HEK293 (cell line): ENCODE results near the gene METTL23.

Experiments
- BCL11A ChIP-seq: fragments of 450-650 bp; formaldehyde crosslinking; IDR thresholded peaks from 2 replicates; pipeline ENCODE4 v1.5.1; 2016; ENCODE audit warnings: low read depth, missing biosample characterization, missing genetic modification characterization
- SCRT1 ChIP-seq: fragments of 450-650 bp; formaldehyde crosslinking; IDR thresholded peaks from 2 replicates; pipeline ENCODE4 v1.5.1; 2016; ENCODE audit warnings: missing biosample characterization, missing genetic modification characterization, borderline replicate concordance
- SETDB1 ChIP-seq: IDR thresholded peaks from one replicate; pipeline ENCODE4 v1.6.1; 2017; ENCODE audit warnings: mild to moderate bottlenecking, low read length, moderate library complexity, mixed read lengths; ENCODE audit not compliant: insufficient read length
- ZIC2 ChIP-seq: fragments of 450-650 bp; formaldehyde crosslinking; IDR thresholded peaks from 2 replicates; pipeline ENCODE4 v1.5.1; 2016; ENCODE audit warnings: missing biosample characterization, missing genetic modification characterization
- ZNF529 ChIP-seq: fragments of 450-650 bp; formaldehyde crosslinking; IDR thresholded peaks from 2 replicates; pipeline ENCODE4 v1.5.1; 2017; ENCODE audit warnings: missing genetic modification characterization, missing biosample characterization; ENCODE audit not compliant: insufficient replicate concordance
- ZNF555 ChIP-seq: fragments of 450-650 bp; formaldehyde crosslinking; conservative IDR thresholded peaks from 2 replicates; pipeline ENCODE4 v1.5.1; 2017; ENCODE audit warnings: missing biosample characterization, mild to moderate bottlenecking, missing genetic modification characterization, inconsistent platforms
- ZNF654 ChIP-seq: fragments of 450-650 bp; formaldehyde crosslinking; IDR thresholded peaks from 2 replicates; pipeline ENCODE4 v1.5.1; 2016; ENCODE audit warnings: low read depth, missing biosample characterization, missing genetic modification characterization
- ZNF76 ChIP-seq: fragments of 450-650 bp; formaldehyde crosslinking; IDR thresholded peaks from 2 replicates; pipeline ENCODE4; 2016; ENCODE audit warnings: low read depth, missing biosample characterization, missing genetic modification characterization, borderline replicate concordance
- TF ChIP-seq, protein P1 (sequence below): fragments of 450-650 bp; formaldehyde crosslinking; conservative IDR thresholded peaks from 2 replicates; pipeline ENCODE4 v1.5.1; 2016; ENCODE audit warnings: low read depth, missing biosample characterization, missing genetic modification characterization
- TF ChIP-seq, protein P2 (sequence below): fragments of 450-650 bp; formaldehyde crosslinking; IDR thresholded peaks from 2 replicates; pipeline ENCODE4 v1.5.1; 2017; ENCODE audit warnings: missing biosample characterization, missing genetic modification characterization
- TF ChIP-seq, protein P3 (sequence below): fragments of 450-650 bp; formaldehyde crosslinking; IDR thresholded peaks from 2 replicates; pipeline ENCODE4 v1.5.1; 2016; ENCODE audit warnings: missing biosample characterization, missing genetic modification characterization, borderline replicate concordance
- TF ChIP-seq, protein P4 (sequence below): fragments of 450-650 bp; formaldehyde crosslinking; IDR thresholded peaks from 2 replicates; pipeline ENCODE4 v1.5.1; 2016; ENCODE audit warnings: missing biosample characterization, missing genetic modification characterization
- TF ChIP-seq, protein P5 (sequence below): fragments of 450-650 bp; formaldehyde crosslinking; IDR thresholded peaks from 2 replicates; pipeline ENCODE4 v1.5.1; 2016; ENCODE audit warnings: missing biosample characterization, missing genetic modification characterization, borderline replicate concordance
- TF ChIP-seq, protein P6 (sequence below): fragments of 450-650 bp; formaldehyde crosslinking; IDR thresholded peaks from 2 replicates; pipeline ENCODE4 v1.5.1; 2016; ENCODE audit warnings: missing biosample characterization, missing genetic modification characterization
- TF ChIP-seq, protein P7 (sequence below): fragments of 450-650 bp; formaldehyde crosslinking; IDR thresholded peaks from 2 replicates; pipeline ENCODE4 v1.5.1; 2017; ENCODE audit warnings: missing biosample characterization, missing genetic modification characterization
- TF ChIP-seq, protein P8 (sequence below): fragments of 450-650 bp; formaldehyde crosslinking; optimal IDR thresholded peaks from 2 replicates; pipeline ENCODE3; 2016; ENCODE audit warnings: missing biosample characterization, mild to moderate bottlenecking, missing genetic modification characterization

The METTL23 gene

DNA sequence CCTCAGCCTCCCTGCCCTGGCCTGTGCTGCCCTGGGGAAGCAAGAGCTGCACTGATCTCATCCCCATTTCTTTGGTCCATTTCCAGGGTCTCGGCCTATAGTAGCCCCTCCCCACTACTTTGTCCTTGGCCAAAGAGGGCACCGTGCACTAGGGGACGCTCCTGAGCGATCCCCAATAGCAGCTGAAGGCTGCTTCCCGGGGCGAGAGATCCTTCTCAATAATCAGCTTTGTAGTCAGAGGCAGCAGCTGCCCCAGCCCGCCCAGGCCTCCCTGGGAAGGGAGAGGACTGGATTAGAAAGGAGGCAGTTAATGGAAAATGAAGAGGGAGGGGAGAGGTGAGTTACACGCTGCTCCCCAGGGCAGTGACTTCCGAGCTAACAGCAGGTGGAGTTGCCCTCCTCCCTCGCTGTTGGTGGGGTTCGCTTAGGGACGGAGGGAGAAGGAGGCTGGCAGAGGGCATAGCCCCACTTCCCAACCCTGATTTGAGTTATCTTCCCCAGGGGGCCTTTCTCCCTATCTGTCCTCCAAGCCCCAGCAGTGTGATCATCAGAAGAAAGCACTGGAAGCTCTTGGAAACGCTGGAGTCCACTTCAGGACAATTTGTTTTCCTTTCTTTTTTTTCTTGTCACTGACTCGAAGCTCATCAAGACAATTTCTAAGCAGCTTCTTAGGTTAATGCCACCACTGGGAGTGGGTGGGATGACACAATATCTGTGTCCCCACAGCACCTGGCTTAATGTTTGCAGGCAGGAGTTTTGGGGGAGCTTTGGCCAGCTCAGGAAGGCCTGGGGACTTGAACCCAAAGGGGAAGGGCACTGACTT, 18.4 kb upstream of the METTL23 start (continued):
- TF ChIP-seq, protein P1, sequence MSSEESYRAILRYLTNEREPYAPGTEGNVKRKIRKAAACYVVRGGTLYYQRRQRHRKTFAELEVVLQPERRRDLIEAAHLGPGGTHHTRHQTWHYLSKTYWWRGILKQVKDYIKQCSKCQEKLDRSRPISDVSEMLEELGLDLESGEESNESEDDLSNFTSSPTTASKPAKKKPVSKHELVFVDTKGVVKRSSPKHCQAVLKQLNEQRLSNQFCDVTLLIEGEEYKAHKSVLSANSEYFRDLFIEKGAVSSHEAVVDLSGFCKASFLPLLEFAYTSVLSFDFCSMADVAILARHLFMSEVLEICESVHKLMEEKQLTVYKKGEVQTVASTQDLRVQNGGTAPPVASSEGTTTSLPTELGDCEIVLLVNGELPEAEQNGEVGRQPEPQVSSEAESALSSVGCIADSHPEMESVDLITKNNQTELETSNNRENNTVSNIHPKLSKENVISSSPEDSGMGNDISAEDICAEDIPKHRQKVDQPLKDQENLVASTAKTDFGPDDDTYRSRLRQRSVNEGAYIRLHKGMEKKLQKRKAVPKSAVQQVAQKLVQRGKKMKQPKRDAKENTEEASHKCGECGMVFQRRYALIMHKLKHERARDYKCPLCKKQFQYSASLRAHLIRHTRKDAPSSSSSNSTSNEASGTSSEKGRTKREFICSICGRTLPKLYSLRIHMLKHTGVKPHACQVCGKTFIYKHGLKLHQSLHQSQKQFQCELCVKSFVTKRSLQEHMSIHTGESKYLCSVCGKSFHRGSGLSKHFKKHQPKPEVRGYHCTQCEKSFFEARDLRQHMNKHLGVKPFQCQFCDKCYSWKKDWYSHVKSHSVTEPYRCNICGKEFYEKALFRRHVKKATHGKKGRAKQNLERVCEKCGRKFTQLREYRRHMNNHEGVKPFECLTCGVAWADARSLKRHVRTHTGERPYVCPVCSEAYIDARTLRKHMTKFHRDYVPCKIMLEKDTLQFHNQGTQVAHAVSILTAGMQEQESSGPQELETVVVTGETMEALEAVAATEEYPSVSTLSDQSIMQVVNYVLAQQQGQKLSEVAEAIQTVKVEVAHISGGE (tag by site-specific recombination): no peak
- TF ChIP-seq ZNF654 (tag by site-specific recombination) (no peak), ZNF76 (tag by site-specific recombination) (no peak), ZNF555 (tag by site-specific recombination) (no peak), SCRT1 (no peak), BCL11A (no peak), SETDB1 (no peak), ZIC2 (tag by site-specific recombination) (peak; percentile 79), ZNF529 (tag by site-specific recombination) (no peak)
- TF ChIP-seq, protein P2, sequence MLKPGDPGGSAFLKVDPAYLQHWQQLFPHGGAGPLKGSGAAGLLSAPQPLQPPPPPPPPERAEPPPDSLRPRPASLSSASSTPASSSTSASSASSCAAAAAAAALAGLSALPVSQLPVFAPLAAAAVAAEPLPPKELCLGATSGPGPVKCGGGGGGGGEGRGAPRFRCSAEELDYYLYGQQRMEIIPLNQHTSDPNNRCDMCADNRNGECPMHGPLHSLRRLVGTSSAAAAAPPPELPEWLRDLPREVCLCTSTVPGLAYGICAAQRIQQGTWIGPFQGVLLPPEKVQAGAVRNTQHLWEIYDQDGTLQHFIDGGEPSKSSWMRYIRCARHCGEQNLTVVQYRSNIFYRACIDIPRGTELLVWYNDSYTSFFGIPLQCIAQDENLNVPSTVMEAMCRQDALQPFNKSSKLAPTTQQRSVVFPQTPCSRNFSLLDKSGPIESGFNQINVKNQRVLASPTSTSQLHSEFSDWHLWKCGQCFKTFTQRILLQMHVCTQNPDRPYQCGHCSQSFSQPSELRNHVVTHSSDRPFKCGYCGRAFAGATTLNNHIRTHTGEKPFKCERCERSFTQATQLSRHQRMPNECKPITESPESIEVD (tag by site-specific recombination): no peak
- TF ChIP-seq, protein P3, sequence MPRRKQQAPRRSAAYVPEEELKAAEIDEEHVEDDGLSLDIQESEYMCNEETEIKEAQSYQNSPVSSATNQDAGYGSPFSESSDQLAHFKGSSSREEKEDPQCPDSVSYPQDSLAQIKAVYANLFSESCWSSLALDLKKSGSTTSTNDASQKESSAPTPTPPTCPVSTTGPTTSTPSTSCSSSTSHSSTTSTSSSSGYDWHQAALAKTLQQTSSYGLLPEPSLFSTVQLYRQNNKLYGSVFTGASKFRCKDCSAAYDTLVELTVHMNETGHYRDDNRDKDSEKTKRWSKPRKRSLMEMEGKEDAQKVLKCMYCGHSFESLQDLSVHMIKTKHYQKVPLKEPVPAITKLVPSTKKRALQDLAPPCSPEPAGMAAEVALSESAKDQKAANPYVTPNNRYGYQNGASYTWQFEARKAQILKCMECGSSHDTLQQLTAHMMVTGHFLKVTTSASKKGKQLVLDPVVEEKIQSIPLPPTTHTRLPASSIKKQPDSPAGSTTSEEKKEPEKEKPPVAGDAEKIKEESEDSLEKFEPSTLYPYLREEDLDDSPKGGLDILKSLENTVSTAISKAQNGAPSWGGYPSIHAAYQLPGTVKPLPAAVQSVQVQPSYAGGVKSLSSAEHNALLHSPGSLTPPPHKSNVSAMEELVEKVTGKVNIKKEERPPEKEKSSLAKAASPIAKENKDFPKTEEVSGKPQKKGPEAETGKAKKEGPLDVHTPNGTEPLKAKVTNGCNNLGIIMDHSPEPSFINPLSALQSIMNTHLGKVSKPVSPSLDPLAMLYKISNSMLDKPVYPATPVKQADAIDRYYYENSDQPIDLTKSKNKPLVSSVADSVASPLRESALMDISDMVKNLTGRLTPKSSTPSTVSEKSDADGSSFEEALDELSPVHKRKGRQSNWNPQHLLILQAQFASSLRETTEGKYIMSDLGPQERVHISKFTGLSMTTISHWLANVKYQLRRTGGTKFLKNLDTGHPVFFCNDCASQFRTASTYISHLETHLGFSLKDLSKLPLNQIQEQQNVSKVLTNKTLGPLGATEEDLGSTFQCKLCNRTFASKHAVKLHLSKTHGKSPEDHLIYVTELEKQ (tag by site-specific recombination): no peak
- TF ChIP-seq, protein P4, sequence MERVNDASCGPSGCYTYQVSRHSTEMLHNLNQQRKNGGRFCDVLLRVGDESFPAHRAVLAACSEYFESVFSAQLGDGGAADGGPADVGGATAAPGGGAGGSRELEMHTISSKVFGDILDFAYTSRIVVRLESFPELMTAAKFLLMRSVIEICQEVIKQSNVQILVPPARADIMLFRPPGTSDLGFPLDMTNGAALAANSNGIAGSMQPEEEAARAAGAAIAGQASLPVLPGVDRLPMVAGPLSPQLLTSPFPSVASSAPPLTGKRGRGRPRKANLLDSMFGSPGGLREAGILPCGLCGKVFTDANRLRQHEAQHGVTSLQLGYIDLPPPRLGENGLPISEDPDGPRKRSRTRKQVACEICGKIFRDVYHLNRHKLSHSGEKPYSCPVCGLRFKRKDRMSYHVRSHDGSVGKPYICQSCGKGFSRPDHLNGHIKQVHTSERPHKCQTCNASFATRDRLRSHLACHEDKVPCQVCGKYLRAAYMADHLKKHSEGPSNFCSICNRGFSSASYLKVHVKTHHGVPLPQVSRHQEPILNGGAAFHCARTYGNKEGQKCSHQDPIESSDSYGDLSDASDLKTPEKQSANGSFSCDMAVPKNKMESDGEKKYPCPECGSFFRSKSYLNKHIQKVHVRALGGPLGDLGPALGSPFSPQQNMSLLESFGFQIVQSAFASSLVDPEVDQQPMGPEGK (tag by site-specific recombination): peak; percentile 32; the same call in 1 of the 2 replicates
- TF ChIP-seq, protein P5, sequence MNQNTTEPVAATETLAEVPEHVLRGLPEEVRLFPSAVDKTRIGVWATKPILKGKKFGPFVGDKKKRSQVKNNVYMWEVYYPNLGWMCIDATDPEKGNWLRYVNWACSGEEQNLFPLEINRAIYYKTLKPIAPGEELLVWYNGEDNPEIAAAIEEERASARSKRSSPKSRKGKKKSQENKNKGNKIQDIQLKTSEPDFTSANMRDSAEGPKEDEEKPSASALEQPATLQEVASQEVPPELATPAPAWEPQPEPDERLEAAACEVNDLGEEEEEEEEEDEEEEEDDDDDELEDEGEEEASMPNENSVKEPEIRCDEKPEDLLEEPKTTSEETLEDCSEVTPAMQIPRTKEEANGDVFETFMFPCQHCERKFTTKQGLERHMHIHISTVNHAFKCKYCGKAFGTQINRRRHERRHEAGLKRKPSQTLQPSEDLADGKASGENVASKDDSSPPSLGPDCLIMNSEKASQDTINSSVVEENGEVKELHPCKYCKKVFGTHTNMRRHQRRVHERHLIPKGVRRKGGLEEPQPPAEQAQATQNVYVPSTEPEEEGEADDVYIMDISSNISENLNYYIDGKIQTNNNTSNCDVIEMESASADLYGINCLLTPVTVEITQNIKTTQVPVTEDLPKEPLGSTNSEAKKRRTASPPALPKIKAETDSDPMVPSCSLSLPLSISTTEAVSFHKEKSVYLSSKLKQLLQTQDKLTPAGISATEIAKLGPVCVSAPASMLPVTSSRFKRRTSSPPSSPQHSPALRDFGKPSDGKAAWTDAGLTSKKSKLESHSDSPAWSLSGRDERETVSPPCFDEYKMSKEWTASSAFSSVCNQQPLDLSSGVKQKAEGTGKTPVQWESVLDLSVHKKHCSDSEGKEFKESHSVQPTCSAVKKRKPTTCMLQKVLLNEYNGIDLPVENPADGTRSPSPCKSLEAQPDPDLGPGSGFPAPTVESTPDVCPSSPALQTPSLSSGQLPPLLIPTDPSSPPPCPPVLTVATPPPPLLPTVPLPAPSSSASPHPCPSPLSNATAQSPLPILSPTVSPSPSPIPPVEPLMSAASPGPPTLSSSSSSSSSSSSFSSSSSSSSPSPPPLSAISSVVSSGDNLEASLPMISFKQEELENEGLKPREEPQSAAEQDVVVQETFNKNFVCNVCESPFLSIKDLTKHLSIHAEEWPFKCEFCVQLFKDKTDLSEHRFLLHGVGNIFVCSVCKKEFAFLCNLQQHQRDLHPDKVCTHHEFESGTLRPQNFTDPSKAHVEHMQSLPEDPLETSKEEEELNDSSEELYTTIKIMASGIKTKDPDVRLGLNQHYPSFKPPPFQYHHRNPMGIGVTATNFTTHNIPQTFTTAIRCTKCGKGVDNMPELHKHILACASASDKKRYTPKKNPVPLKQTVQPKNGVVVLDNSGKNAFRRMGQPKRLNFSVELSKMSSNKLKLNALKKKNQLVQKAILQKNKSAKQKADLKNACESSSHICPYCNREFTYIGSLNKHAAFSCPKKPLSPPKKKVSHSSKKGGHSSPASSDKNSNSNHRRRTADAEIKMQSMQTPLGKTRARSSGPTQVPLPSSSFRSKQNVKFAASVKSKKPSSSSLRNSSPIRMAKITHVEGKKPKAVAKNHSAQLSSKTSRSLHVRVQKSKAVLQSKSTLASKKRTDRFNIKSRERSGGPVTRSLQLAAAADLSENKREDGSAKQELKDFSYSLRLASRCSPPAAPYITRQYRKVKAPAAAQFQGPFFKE: no peak
- TF ChIP-seq, protein P6, sequence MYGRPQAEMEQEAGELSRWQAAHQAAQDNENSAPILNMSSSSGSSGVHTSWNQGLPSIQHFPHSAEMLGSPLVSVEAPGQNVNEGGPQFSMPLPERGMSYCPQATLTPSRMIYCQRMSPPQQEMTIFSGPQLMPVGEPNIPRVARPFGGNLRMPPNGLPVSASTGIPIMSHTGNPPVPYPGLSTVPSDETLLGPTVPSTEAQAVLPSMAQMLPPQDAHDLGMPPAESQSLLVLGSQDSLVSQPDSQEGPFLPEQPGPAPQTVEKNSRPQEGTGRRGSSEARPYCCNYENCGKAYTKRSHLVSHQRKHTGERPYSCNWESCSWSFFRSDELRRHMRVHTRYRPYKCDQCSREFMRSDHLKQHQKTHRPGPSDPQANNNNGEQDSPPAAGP (tag by site-specific recombination): 0 out of 2 replicates have a peak, but pooled peaks have one; percentile 73
- TF ChIP-seq, protein P7, sequence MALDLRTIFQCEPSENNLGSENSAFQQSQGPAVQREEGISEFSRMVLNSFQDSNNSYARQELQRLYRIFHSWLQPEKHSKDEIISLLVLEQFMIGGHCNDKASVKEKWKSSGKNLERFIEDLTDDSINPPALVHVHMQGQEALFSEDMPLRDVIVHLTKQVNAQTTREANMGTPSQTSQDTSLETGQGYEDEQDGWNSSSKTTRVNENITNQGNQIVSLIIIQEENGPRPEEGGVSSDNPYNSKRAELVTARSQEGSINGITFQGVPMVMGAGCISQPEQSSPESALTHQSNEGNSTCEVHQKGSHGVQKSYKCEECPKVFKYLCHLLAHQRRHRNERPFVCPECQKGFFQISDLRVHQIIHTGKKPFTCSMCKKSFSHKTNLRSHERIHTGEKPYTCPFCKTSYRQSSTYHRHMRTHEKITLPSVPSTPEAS: no peak
- TF ChIP-seq, protein P8, sequence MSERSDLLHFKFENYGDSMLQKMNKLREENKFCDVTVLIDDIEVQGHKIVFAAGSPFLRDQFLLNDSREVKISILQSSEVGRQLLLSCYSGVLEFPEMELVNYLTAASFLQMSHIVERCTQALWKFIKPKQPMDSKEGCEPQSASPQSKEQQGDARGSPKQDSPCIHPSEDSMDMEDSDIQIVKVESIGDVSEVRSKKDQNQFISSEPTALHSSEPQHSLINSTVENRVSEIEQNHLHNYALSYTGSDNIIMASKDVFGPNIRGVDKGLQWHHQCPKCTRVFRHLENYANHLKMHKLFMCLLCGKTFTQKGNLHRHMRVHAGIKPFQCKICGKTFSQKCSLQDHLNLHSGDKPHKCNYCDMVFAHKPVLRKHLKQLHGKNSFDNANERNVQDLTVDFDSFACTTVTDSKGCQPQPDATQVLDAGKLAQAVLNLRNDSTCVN (tag by site-specific recombination): no peak
